HG03060 (cell line): ENCODE results near the gene DDX10.
A peak's percentile ranks its signal among the peaks of the same experiment; 100 is the strongest.
"Not testable (repeated sequence)": the region's sequence is repeated elsewhere in the genome, so short reads cannot be mapped to it uniquely, and the experiment has no call there.

Experiments used
- ATAC-seq: cut with Tn5 transposase; IDR thresholded peaks from one replicate; pipeline ENCODE4 v1.9.1; 2021; ENCODE audit warnings: low read depth, moderate number of reproducible peaks; ENCODE audit not compliant: unreplicated experiment

Gene DDX10

GRCh38 chr11:108664730-108665525 lies at the start of gene DDX10:
DDX10 (plus strand) TSS chr11:108665069; CDS start chr11:108665154, 85 bp downstream.
- ATAC-seq, result peak; percentile 79

- ATAC-seq, result no peak
These were observed 48.3 kb upstream of the DDX10 start for GRCh38 chr11:108616549-108616948.

- ATAC-seq, result no peak
These were observed 47.8 kb upstream of the DDX10 start for GRCh38 chr11:108617055-108617454.

- no peak for ATAC-seq
These were observed 46.3 kb upstream of the DDX10 start for GRCh38 chr11:108618529-108618928.

- ATAC-seq, result peak; percentile 85
These were observed 43.7 kb upstream of the DDX10 start for GRCh38 chr11:108620958-108621772.

GRCh38 chr11:108622341-108622740 lies 42.5 kb upstream of the DDX10 start:
- no peak for ATAC-seq

GRCh38 chr11:108624196-108624925 lies 40.5 kb upstream of the DDX10 start:
- no peak for ATAC-seq

- no peak for ATAC-seq
These were observed 36.5 kb upstream of the DDX10 start for GRCh38 chr11:108628326-108628725.

GRCh38 chr11:108628812-108629211 lies 36.1 kb upstream of the DDX10 start:
- ATAC-seq, result no peak

- no peak for ATAC-seq
These were observed 35.6 kb upstream of the DDX10 start for GRCh38 chr11:108629274-108629673.

- ATAC-seq, result no peak
These were observed 32.7 kb upstream of the DDX10 start for GRCh38 chr11:108632041-108632704.

- no peak for ATAC-seq
These were observed 29.8 kb upstream of the DDX10 start for GRCh38 chr11:108635106-108635505.

GRCh38 chr11:108636222-108636621 lies 28.6 kb upstream of the DDX10 start:
- ATAC-seq, result no peak

- no peak for ATAC-seq
These were observed 25.7 kb upstream of the DDX10 start for GRCh38 chr11:108639146-108639545.

GRCh38 chr11:108641752-108642151 lies 23.1 kb upstream of the DDX10 start:
- not testable (repeated sequence) for ATAC-seq

- ATAC-seq, result no peak
These were observed 20.9 kb upstream of the DDX10 start for GRCh38 chr11:108643974-108644373.

- ATAC-seq, result no peak
These were observed 18.9 kb upstream of the DDX10 start for GRCh38 chr11:108645970-108646369.

- ATAC-seq, result no peak
These were observed 17.5 kb upstream of the DDX10 start for GRCh38 chr11:108647387-108647700.

GRCh38 chr11:108647701-108648527 lies 17.0 kb upstream of the DDX10 start:
- ATAC-seq, result no peak

GRCh38 chr11:108648528-108648885 lies 16.4 kb upstream of the DDX10 start:
- no peak for ATAC-seq
